ENCODE data around the gene NLRP12.
"Not testable (repeated sequence)": the region's sequence is repeated elsewhere in the genome, so short reads cannot be mapped to it uniquely, and the experiment has no call there.

NLRP12 gene

GRCh38 chr19:53780506-53780905 lies 43.6 kb downstream of the NLRP12 start:
- no peak for DNase-seq

DNA sequence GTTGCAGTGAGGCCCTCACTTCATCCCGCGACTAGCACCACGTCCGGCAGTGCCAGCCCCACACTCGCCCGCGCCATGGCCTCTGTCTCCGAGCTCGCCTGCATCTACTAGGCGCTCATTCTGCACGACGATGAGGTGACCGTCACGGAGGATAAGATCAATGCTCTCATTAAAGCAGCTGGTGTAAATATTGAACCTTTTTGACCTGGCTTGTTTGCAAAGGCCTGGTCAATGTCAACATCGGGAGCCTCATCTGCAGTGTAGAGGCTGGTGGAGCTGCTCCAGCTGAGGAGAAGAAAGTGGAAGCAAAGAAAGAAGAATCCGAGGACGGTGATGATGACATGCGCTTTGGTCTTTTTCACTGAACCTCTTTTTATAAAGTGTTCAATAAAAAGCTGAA lies 48.6 kb downstream of the NLRP12 start:
- DNase-seq = no peak

DNA sequence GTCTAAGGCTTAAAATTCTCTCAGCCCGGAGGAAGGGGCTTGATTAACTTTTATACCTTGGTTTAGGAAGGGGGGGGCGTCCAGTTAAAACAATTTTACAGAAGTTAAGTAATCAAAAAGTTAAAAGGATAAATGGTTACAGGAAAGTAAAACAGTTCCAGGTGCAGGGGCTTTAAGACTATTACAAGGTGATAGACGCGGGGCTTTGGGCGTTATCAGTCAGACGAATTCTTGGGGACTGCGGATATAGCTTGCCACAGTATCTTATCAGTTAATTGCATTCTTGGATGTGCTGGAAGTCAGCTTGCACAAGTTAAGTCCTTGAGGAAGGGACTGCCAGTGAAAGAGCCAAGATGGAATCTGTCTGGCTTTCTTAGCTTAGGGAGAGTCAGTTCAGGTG lies 49.6 kb downstream of the NLRP12 start:
- not testable (repeated sequence) for DNase-seq

GRCh38 chr19:53773999-53774398 lies 50.1 kb downstream of the NLRP12 start:
- DNase-seq = no peak

GRCh38 chr19:53772943-53773342 lies 51.2 kb downstream of the NLRP12 start:
- peak; percentile 27 for DNase-seq

- no peak for DNase-seq
These were observed 53.0 kb downstream of the NLRP12 start for GRCh38 chr19:53771144-53771543.

DNA sequence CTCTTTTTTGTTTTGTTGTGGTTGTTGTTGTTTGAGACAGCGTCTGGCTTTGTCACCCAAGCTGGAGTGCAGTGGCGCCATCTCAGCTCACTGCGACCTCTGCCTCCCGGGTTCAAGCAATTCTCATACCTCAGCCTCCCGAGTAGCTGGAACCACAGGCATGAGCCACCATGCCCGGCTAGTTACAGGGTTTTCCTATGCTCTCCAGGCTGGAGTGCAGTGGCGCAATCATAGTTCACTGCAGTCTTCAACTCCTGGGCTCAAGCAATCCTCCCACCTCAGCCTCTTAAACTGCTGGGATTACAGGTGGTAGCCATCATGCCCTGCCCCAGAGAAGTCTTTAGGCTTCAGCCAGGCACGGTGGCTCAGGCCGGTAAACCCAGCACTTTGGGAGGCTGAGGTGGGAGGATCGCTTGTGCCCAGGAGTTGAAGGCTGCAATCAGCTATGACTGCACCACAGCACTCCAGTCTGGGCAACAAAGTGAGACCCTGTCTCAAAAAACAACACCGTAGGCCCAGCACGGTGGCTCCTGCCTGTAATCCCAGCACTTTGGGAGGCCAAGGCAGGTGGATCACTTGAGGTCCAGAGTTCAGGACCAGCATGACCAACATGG lies 54.3 kb downstream of the NLRP12 start:
- DNase-seq = not testable (repeated sequence)

- no peak for DNase-seq
These were observed 55.7 kb downstream of the NLRP12 start for GRCh38 chr19:53768401-53768800.

DNA sequence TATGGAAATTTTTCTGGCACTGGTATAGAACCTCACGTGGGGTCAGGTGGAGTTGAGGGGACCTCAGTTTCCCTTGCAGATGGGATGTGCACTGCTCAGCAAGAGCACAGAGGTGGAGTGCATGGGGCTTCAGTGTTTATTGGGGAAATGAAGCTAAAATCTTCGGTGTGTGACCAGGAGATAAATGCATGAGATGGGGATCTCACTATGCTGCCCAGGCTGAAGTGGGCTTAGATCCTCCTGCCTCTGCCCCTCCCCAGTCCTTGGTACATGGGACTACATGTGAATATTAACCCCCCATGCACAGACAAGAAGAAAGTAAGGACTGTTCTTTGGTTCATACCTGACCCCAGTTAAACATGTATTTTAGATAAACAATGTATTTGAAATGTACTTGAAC lies 65.1 kb downstream of the NLRP12 start:
- DNase-seq = not testable (repeated sequence)
